T-helper 2 cell treated with Interferon-gamma antibody and Interleukin-4, amounts not matched to agents 100 ng/mL and 5 ng/mL, for 36 hours (primary cell): ENCODE data around the gene VWA7. TPM values are rescaled to one million over a fixed set of nuclear protein-coding genes. Genes with fewer than 3 reads are reported as not detected.

Experiments used
- total RNA-seq: library from RNA; stranded (reverse); gene quantifications from 2 replicates; pipeline ENCODE4 v1.2.3, GENCODE V29; 2022

The VWA7 gene
- total RNA-seq, 1 donor from 2014 or later: 4.9 TPM

Other genes with a start within 250 kb of the VWA7 start
- not detected in 2 replicates for gene MCCD1, start 248.4 kb downstream of the VWA7 start, total RNA-seq
- gene DDX39B, start 235.3 kb downstream of the VWA7 start, total RNA-seq: 431 and 439 TPM in 2 replicates
- 1.3 and 1.7 TPM in 2 replicates for gene ATP6V1G2, start 230.7 kb downstream of the VWA7 start, total RNA-seq
- gene NFKBIL1, start 229.7 kb downstream of the VWA7 start, total RNA-seq: 14.3 and 16.3 TPM in 2 replicates
- 29.4 and 30.0 TPM in 2 replicates for gene LTA, start 205.0 kb downstream of the VWA7 start, total RNA-seq
- 45.3 and 45.8 TPM in 2 replicates for gene TNF, start 201.8 kb downstream of the VWA7 start, total RNA-seq
- gene LTB, start 194.9 kb downstream of the VWA7 start, total RNA-seq: 767 and 782 TPM in 2 replicates
- 29.8 and 33.1 TPM in 2 replicates for gene LST1, start 191.1 kb downstream of the VWA7 start, total RNA-seq
- gene NCR3, start 184.3 kb downstream of the VWA7 start, total RNA-seq: 72.4 and 75.5 TPM in 2 replicates
- 67.9 and 70.2 TPM in 2 replicates for gene AIF1, start 162.1 kb downstream of the VWA7 start, total RNA-seq
- gene PRRC2A, start 156.6 kb downstream of the VWA7 start, total RNA-seq: 236 and 240 TPM in 2 replicates
- 266 and 270 TPM in 2 replicates for gene BAG6, start 124.7 kb downstream of the VWA7 start, total RNA-seq
- 3.0 TPM in 2 replicates for gene APOM, start 121.4 kb downstream of the VWA7 start, total RNA-seq
- 20.8 and 21.6 TPM in 2 replicates for gene C6orf47, start 116.5 kb downstream of the VWA7 start, total RNA-seq
- 29.2 and 31.4 TPM in 2 replicates for gene GPANK1, start 112.3 kb downstream of the VWA7 start, total RNA-seq
- 220 and 229 TPM in 2 replicates for gene CSNK2B, start 111.2 kb downstream of the VWA7 start, total RNA-seq
- 27.9 and 32.1 TPM in 2 replicates for gene LY6G5B, start 107.4 kb downstream of the VWA7 start, total RNA-seq
- gene LY6G5C, start 96.3 kb downstream of the VWA7 start, total RNA-seq: 4.2 and 5.4 TPM in 2 replicates
- 53.8 and 54.9 TPM in 2 replicates for gene ABHD16A, start 74.0 kb downstream of the VWA7 start, total RNA-seq
- 0.34 TPM in 1 of 2 replicates, not detected in the other for gene LY6G6F, start 70.5 kb downstream of the VWA7 start, total RNA-seq
- not detected in 2 replicates for gene LY6G6D, start 62.0 kb downstream of the VWA7 start, total RNA-seq
- 0.25 TPM in 1 of 2 replicates, not detected in the other for gene LY6G6C, start 55.6 kb downstream of the VWA7 start, total RNA-seq
- not detected in 2 replicates for gene MPIG6B, start 54.0 kb downstream of the VWA7 start, total RNA-seq
- 12.2 and 15.5 TPM in 2 replicates for gene DDAH2, start 48.0 kb downstream of the VWA7 start, total RNA-seq
- gene CLIC1, start 40.8 kb downstream of the VWA7 start, total RNA-seq: 590 and 596 TPM in 2 replicates
- 75.2 and 76.5 TPM in 2 replicates for gene MSH5, start 37.3 kb downstream of the VWA7 start, total RNA-seq
- 16.6 and 20.2 TPM in 2 replicates for gene SAPCD1, start 14.7 kb downstream of the VWA7 start, total RNA-seq
- gene VARS1, start 18.4 kb upstream of the VWA7 start, total RNA-seq: 124 TPM in 2 replicates
- gene LSM2, start 29.6 kb upstream of the VWA7 start, total RNA-seq: 101 and 104 TPM in 2 replicates
- 2.6 and 2.8 TPM in 2 replicates for gene HSPA1L, start 38.0 kb upstream of the VWA7 start, total RNA-seq
- 117 and 120 TPM in 2 replicates for gene HSPA1A, start 38.2 kb upstream of the VWA7 start, total RNA-seq
- gene HSPA1B, start 50.4 kb upstream of the VWA7 start, total RNA-seq: 83.9 and 85.5 TPM in 2 replicates
- gene NEU1, start 85.5 kb upstream of the VWA7 start, total RNA-seq: 14.6 and 15.4 TPM in 2 replicates
- not detected in 2 replicates for gene SLC44A4, start 101.7 kb upstream of the VWA7 start, total RNA-seq
- gene EHMT2, start 120.4 kb upstream of the VWA7 start, total RNA-seq: 70.9 and 73.1 TPM in 2 replicates
- gene ZBTB12, start 124.8 kb upstream of the VWA7 start, total RNA-seq: 2.8 TPM in 2 replicates
- 0.64 and 1.5 TPM in 2 replicates for gene C2, start 150.4 kb upstream of the VWA7 start, total RNA-seq
- gene CFB, start 168.8 kb upstream of the VWA7 start, total RNA-seq: not detected in 2 replicates
- 75.4 and 75.8 TPM in 2 replicates for gene NELFE, start 181.6 kb upstream of the VWA7 start, total RNA-seq
- 77.1 and 86.5 TPM in 2 replicates for gene SKIC2, start 181.8 kb upstream of the VWA7 start, total RNA-seq
- gene DXO, start 194.8 kb upstream of the VWA7 start, total RNA-seq: 17.3 and 18.8 TPM in 2 replicates
- gene C4A, start 204.7 kb upstream of the VWA7 start, total RNA-seq: 3.2 and 5.2 TPM in 2 replicates
- gene C4B, start 237.5 kb upstream of the VWA7 start, total RNA-seq: 3.5 and 4.6 TPM in 2 replicates